Keratinocyte (primary cell): Measurements from ENCODE around the gene GAB1. TPM values are rescaled to one million over a fixed set of nuclear protein-coding genes. Genes with fewer than 3 reads are reported as not detected.
A peak's percentile ranks its signal among the peaks of the same experiment; 100 is the strongest.

Source experiments
- DNase-seq: peaks from one replicate; pipeline ENCODE4 v3.0.0-alpha.2; 2011; ENCODE audit warnings: low read depth, missing footprints, low spot score
- FAIRE-seq: peaks from 2 replicates; lab custom pipeline; 2011; peaks lifted over from hg19 to GRCh38; lab: Jason Lieb, UNC
- H2AFZ ChIP-seq: 2 replicates; pipeline ENCODE4 v1.6.0; 2012; ENCODE audit warnings: low read length, control low read depth, inconsistent platforms; ENCODE audit not compliant: control insufficient read depth
- H3K27ac ChIP-seq: 2 replicates; pipeline ENCODE4 v1.5.1; 2011; ENCODE audit warnings: low read length; ENCODE audit not compliant: control insufficient read depth, insufficient read depth
- H3K27me3 ChIP-seq: 3 replicates; pipeline ENCODE4 v1.6.0; 2011; ENCODE audit warnings: low read length; ENCODE audit not compliant: control insufficient read depth, insufficient read depth; ENCODE audit errors: extremely low read depth
- H3K36me3 ChIP-seq, 2 experiments: 2 replicates in 1 of 2; 3 replicates in 1 of 2; pipeline ENCODE4 v1.5.1; 2011; ENCODE audit warnings: low read length in 2 of 2, mild to moderate bottlenecking in 1 of 2; ENCODE audit not compliant: control insufficient read depth in 2 of 2, insufficient read depth in 2 of 2; ENCODE audit errors: extremely low read depth in 1 of 2
- H3K4me1 ChIP-seq: 3 replicates; pipeline ENCODE4 v1.5.1; 2011; ENCODE audit warnings: low read length; ENCODE audit not compliant: control insufficient read depth, insufficient read depth; ENCODE audit errors: extremely low read depth
- H3K4me2 ChIP-seq: 3 replicates; pipeline ENCODE4 v1.6.0; 2011; ENCODE audit warnings: low read depth, low read length; ENCODE audit not compliant: control insufficient read depth, insufficient read depth; ENCODE audit errors: extremely low read depth
- H3K4me3 ChIP-seq, 3 experiments: fragments of 200-600 bp in 1 of 3; sonication (generic) in 1 of 3; 2 replicates in 2 of 3; 3 replicates in 1 of 3; pipeline ENCODE4 v1.5.1; 2011 to 2016; ENCODE audit warnings: low read length in 3 of 3, mild to moderate bottlenecking in 3 of 3, control low read depth in 2 of 3, inconsistent platforms in 1 of 3, low read depth in 1 of 3, mixed read lengths in 1 of 3, mixed run types in 1 of 3, moderate library complexity in 1 of 3; ENCODE audit not compliant: control insufficient read depth in 2 of 3, insufficient read depth in 2 of 3; ENCODE audit errors: extremely low read depth in 1 of 3
- H3K79me2 ChIP-seq: 2 replicates; pipeline ENCODE4 v1.6.0; 2012; ENCODE audit warnings: low read length; ENCODE audit not compliant: control insufficient read depth, insufficient read depth
- H3K9ac ChIP-seq: 3 replicates; pipeline ENCODE4 v1.6.0; 2011; ENCODE audit warnings: low read length; ENCODE audit not compliant: control insufficient read depth, insufficient read depth; ENCODE audit errors: extremely low read depth
- H3K9me1 ChIP-seq: 3 replicates; pipeline ENCODE4 v1.6.0; 2011; ENCODE audit warnings: low read length; ENCODE audit not compliant: control insufficient read depth, insufficient read depth; ENCODE audit errors: extremely low read depth
- H3K9me3 ChIP-seq: 2 replicates; pipeline ENCODE4 v1.5.1; 2012; ENCODE audit warnings: low read depth, low read length; ENCODE audit not compliant: control insufficient read depth
- H4K20me1 ChIP-seq: 3 replicates; pipeline ENCODE4 v1.6.0; 2011; ENCODE audit warnings: low read length; ENCODE audit not compliant: control insufficient read depth, insufficient read depth; ENCODE audit errors: extremely low read depth
- EZH2 ChIP-seq: IDR thresholded peaks from one replicate; pipeline ENCODE4 v1.6.1; 2012; ENCODE audit warnings: inconsistent platforms, mild to moderate bottlenecking, low read length, moderate library complexity
- dilution Hi-C: fragments of 300-500 bp; cut with MboI; formaldehyde crosslinking; loops from one replicate; pipeline ENCODE4 v1.7.0; 2020; ENCODE audit warnings: low sequenced_read_pairs; ENCODE audit not compliant: extremely low pct_ligation_motif_present
- polyA plus RNA-seq, 5 experiments: library from polyadenylated mRNA; depleted of rRNA in 3 of 5; stranded (reverse) in 3 of 5; stranded (forward) in 1 of 5; unstranded in 1 of 5; fragments of >200 nt; gene quantifications; 1 replicate in 1 of 5; 2 replicates in 3 of 5; 3 replicates in 1 of 5; pipeline versions ENCODE4 v1.2.1 to v1.2.3, GENCODE V29; 2011 to 2012; ENCODE audit warnings: missing spikeins in 2 of 5, low read depth in 1 of 5, low replicate concordance in 1 of 5
- small RNA-seq, 3 experiments: library from RNA; depleted of rRNA; stranded (forward); fragments of <200 nt; gene quantifications; one replicate each; pipeline ENCODE3, GENCODE V24; 2012; ENCODE audit warnings: low read depth in 3 of 3, low replicate concordance in 1 of 3; ENCODE audit not compliant: insufficient read length in 3 of 3
- TF ChIP-seq, protein P1 (sequence below), 3 experiments: IDR thresholded peaks in 1 of 3; conservative IDR thresholded peaks in 1 of 3; optimal IDR thresholded peaks in 1 of 3; 2 replicates in 2 of 3; 3 replicates in 1 of 3; pipeline versions ENCODE3 to v1.5.1; 2011; ENCODE audit warnings: low read length in 3 of 3, mild to moderate bottlenecking in 3 of 3, moderate library complexity in 2 of 3, control low read depth in 1 of 3, inconsistent platforms in 1 of 3; ENCODE audit not compliant: insufficient read depth in 2 of 3; ENCODE audit errors: extremely low read depth in 1 of 3

The GAB1 gene
- polyA plus RNA-seq, 1 donor (not counting 4 experiments of a cell fraction or from before 2014, with no cell fraction given): 11.0 TPM

DNA sequence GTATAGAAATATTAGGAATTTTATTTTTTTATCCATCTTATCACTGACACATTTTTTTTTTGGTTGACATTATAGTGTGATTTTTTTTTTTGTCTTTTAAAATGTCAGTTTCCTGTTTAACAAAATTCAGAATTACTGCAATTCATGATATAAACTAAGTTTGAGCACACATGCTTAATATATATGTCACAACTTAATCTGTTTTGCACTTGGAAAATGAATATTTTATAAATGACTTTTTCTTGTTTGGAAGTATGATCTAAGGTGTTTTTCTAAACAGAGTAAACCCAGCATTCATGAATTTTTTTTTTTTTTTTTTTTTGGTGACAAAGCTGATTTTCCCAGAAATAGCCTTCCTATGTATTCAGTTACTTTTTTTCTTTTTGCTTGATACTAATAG lies 179.2 kb downstream of the GAB1 start:
- Histone ChIP-seq H3K4me1 (peaks cover 14% of the 10 kb centered on the region), H3K79me2 (peaks cover 70% of the 10 kb centered on the region), H2AFZ (no peak overlapping the region), H3K36me3 (peaks cover 7 to 9% of the 10 kb centered on the region in 2 experiments), H3K9me1 (no peaks in the 10 kb centered on the region), H3K9me3 (no peaks in the 10 kb centered on the region), H3K9ac (no peak overlapping the region), H4K20me1 (no peaks in the 10 kb centered on the region), H3K27ac (no peak overlapping the region), H3K27me3 (no peaks in the 10 kb centered on the region), H3K4me2 (peak overlapping the region; percentile 91), H3K4me3 (peak overlapping the region in 2 of 3 experiments; percentile 94 to 95)
- no peak for DNase-seq
- TF ChIP-seq EZH2: no peak
- TF ChIP-seq, protein P1, sequence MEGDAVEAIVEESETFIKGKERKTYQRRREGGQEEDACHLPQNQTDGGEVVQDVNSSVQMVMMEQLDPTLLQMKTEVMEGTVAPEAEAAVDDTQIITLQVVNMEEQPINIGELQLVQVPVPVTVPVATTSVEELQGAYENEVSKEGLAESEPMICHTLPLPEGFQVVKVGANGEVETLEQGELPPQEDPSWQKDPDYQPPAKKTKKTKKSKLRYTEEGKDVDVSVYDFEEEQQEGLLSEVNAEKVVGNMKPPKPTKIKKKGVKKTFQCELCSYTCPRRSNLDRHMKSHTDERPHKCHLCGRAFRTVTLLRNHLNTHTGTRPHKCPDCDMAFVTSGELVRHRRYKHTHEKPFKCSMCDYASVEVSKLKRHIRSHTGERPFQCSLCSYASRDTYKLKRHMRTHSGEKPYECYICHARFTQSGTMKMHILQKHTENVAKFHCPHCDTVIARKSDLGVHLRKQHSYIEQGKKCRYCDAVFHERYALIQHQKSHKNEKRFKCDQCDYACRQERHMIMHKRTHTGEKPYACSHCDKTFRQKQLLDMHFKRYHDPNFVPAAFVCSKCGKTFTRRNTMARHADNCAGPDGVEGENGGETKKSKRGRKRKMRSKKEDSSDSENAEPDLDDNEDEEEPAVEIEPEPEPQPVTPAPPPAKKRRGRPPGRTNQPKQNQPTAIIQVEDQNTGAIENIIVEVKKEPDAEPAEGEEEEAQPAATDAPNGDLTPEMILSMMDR (optimal IDR thresholded peaks at IDR 0.05 in 1 of 3, IDR thresholded peaks at IDR 0.05 in 1 of 3, conservative IDR thresholded peaks at IDR 0.05 in 1 of 3; ENCODE audit: extremely low read depth in 1 of 3, insufficient read depth in 2 of 3, low read length in 3 of 3): no peak
- dilution Hi-C loops: no loop called here
- FAIRE-seq: no peak

DNA sequence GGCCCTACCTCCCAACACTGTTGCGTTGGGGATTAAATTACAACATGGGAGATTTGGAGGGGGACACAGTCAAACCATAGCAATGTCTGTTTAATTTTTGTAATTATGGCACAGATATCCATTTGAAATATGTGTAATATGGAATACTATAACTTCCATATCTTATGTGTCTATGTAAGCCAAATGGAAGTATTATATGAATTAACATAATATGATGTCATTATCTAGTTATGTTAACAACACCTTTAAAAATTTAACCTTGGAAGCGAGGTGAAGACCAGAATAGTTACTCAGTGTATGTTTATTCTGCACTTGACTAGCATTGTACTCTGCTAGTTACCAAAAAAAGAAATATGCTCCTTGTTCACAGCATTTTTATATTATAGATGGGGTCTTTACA lies 181.1 kb downstream of the GAB1 start:
- TF ChIP-seq, protein P1 (optimal IDR thresholded peaks at IDR 0.05 in 1 of 3, IDR thresholded peaks at IDR 0.05 in 1 of 3, conservative IDR thresholded peaks at IDR 0.05 in 1 of 3; ENCODE audit: extremely low read depth in 1 of 3, insufficient read depth in 2 of 3, low read length in 3 of 3): no peak
- TF ChIP-seq EZH2: no peak
- Histone ChIP-seq H3K27ac (no peak overlapping the region), H3K4me2 (no peak overlapping the region), H3K4me3 (no peak overlapping the region), H3K27me3 (no peaks in the 10 kb centered on the region), H4K20me1 (no peaks in the 10 kb centered on the region), H3K79me2 (peaks cover 79% of the 10 kb centered on the region), H3K9me3 (no peaks in the 10 kb centered on the region), H2AFZ (no peak overlapping the region), H3K36me3 (peaks cover 9 to 10% of the 10 kb centered on the region in 2 experiments), H3K4me1 (peaks cover 10% of the 10 kb centered on the region), H3K9ac (no peak overlapping the region), H3K9me1 (no peaks in the 10 kb centered on the region)
- DNase-seq (no peak), FAIRE-seq (no peak)
- dilution Hi-C loops: no loop called here

Small RNA genes lying within 50 kb of the gene (small RNA-seq; reads per million reads assigned to genes)
- gene MIR3139 (0 to 1.3 (median 0.75) reads per million in 3 experiments), gene RF00019 (0 reads per million in 3 experiments)

Other genes with a start within 250 kb of the GAB1 start
- gene USP38, start 152.0 kb upstream of the GAB1 start, polyA plus RNA-seq: 9.8 to 12.8 TPM (median 11.7 TPM) in 3 replicates
- gene SMARCA5, start 176.8 kb downstream of the GAB1 start, polyA plus RNA-seq: 12.6 to 24.7 TPM (median 15.2 TPM) in 3 replicates